Adrenal gland (tissue), 12 donors: ENCODE data around the gene MIA2. TPM values are rescaled to one million over a fixed set of nuclear protein-coding genes. Genes with fewer than 3 reads are reported as not detected.

ENCODE experiments used
- DNase-seq, 7 donors: peaks; one replicate each; pipeline ENCODE4 v3.0.0-alpha.2; 2019 to 2020
- H3K27ac ChIP-seq, 5 donors: fragments of 200-600 bp; sonication (generic) in 4 of 5; 1 replicate in 3 of 5; 2 replicates in 2 of 5; pipeline versions ENCODE4 v1.5.1 to v1.8.0; 2016 to 2020; ENCODE audit warnings: mild to moderate bottlenecking in 1 of 5
- H3K27me3 ChIP-seq: fragments of 200-600 bp; 2 replicates; pipeline ENCODE4 v1.8.0; 2021
- H3K36me3 ChIP-seq, 2 donors: fragments of 200-600 bp; replicated peaks in 1 of 2; 1 replicate in 1 of 2; 2 replicates in 1 of 2; pipeline versions ENCODE4 v1.5.1 to v1.8.0; 2018 to 2022
- H3K4me1 ChIP-seq, 2 donors: fragments of 200-600 bp; replicated peaks in 1 of 2; 1 replicate in 1 of 2; 2 replicates in 1 of 2; pipeline versions ENCODE4 v1.5.1 to v1.8.0; 2018 to 2021
- H3K4me3 ChIP-seq, 4 donors: fragments of 200-600 bp; sonication (generic) in 3 of 4; one replicate each; pipeline ENCODE4 v1.5.1; 2016 to 2018
- H3K9me3 ChIP-seq, 3 donors: fragments of 200-600 bp; sonication (generic) in 1 of 3; replicated peaks in 1 of 3; 1 replicate in 2 of 3; 2 replicates in 1 of 3; pipeline versions ENCODE4 v1.5.1 to v1.8.0; 2016 to 2021
- CTCF ChIP-seq, 6 experiments: fragments of 450-650 bp in 4 of 6; fragments of 200-600 bp in 2 of 6; sonication (generic) in 1 of 6; IDR thresholded peaks; 1 replicate in 5 of 6; 2 replicates in 1 of 6; pipeline versions ENCODE4 v1.5.1 to v1.8.0; 2016 to 2021; ENCODE audit warnings: antibody characterized with exemption in 6 of 6, mild to moderate bottlenecking in 2 of 6, moderate library complexity in 1 of 6
- POLR2A ChIP-seq, 2 donors: fragments of 450-650 bp; IDR thresholded peaks; one replicate each; pipeline ENCODE4 v1.6.1; 2017; ENCODE audit warnings: antibody characterized with exemption in 2 of 2, mild to moderate bottlenecking in 2 of 2, moderate library complexity in 1 of 2
- WGBS, 4 donors: extraction: QIAGEN DNeasy Blood & Tissue Kit in 2 of 4; methylation state at CpG; one replicate each; pipeline versions ENCODE4 v1.1.5 to v1.1.7; 2013 to 2017; 5-methylcytosine and 5-hydroxymethylcytosine counted together
- intact Hi-C, 2 donors: fragments of 100-400 bp; cut with DNase I; formaldehyde crosslinking; loops; one replicate each; pipeline versions ENCODE4 v1.14.1 to v1.15.0; 2022 to 2023
- polyA plus RNA-seq, 3 donors: library from polyadenylated mRNA; stranded (reverse); fragments of 200-250 nt in 2 of 3; fragments of 350-450 nt in 1 of 3; fragmentation: Illumina TruSeq in 1 of 3; extraction: RNeasy Lipid Tissue Mini Kit (QIAGEN cat#74804) in 1 of 3; gene quantifications; one replicate each; pipeline ENCODE4 v1.2.3, GENCODE V29; 2013 to 2014
- total RNA-seq, 9 donors: library from RNA; depleted of rRNA in 4 of 9; stranded (reverse); fragments of >200 nt in 4 of 9; fragments of 120-200 nt in 1 of 9; fragmentation: NEBNext Ultra II Directional in 1 of 9; extraction: Animal tissue kit (Norgen Biotek cat#: 25700) in 1 of 9; gene quantifications; one replicate each; pipeline versions ENCODE4 v1.1.0 to v1.2.4, GENCODE V29; 2013 to 2023
- donor health status: healthy with polysubstance abuse.
- donor health status: Bipolar disorder and iron deficiency.
- donor health status: DM: yes; HTN: yes; CAD: no.
- donor health status: DM: no; HTN: no; CAD: no.
- donor health status: DM: no; HTN: no; CAD: no.
- donor health status: DM: yes; HTN: yes; CAD: no.

MIA2 gene
- total and polyA plus RNA-seq, 12 donors = 24.8 to 62.0 (median 41.5) TPM

GRCh38 chr14:39416072-39416471 is 182.4 kb downstream of the MIA2 start:
- WGBS, 4 donors = 98 to 100% (median 100%) methylated on average over 1 of the region's 1 CpG
- no peak for TF ChIP-seq POLR2A (IDR thresholded peaks at IDR 0.05)
- TF ChIP-seq CTCF (IDR thresholded peaks at IDR 0.05) = no peak

GRCh38 chr14:39417014-39417413 is 183.3 kb downstream of the MIA2 start:
- TF ChIP-seq POLR2A (IDR thresholded peaks at IDR 0.05) (no peak), CTCF (IDR thresholded peaks at IDR 0.05) (no peak)
- peaks cover 0 to 7% of the 10 kb centered on the region in 2 donors for H3K4me1 ChIP-seq
- H3K27me3 ChIP-seq = no peaks in the 10 kb centered on the region
- WGBS, 4 donors = 92 to 98% (median 97%) methylated on average over 2 of the region's 2 CpGs
- no peak overlapping the region for H3K27ac ChIP-seq
- no peak for DNase-seq
- no peaks in the 10 kb centered on the region for H3K36me3 ChIP-seq
- H3K9me3 ChIP-seq = no peaks in the 10 kb centered on the region
- intact Hi-C loops = no loop called here
- no peak overlapping the region for H3K4me3 ChIP-seq

More at GRCh38 chr14:39416072-39416471, 182.4 kb downstream of the MIA2 start:
- Histone ChIP-seq H3K4me1 (peaks cover 0 to 5% of the 10 kb centered on the region in 2 donors), H3K4me3 (no peak overlapping the region), H3K36me3 (no peaks in the 10 kb centered on the region), H3K27me3 (no peaks in the 10 kb centered on the region), H3K9me3 (no peaks in the 10 kb centered on the region), H3K27ac (no peak overlapping the region)
- DNase-seq = no peak
- intact Hi-C loops = no loop called here

GRCh38 chr14:39419272-39419671 is 185.6 kb downstream of the MIA2 start:
- H3K4me3 ChIP-seq = no peak overlapping the region
- DNase-seq = no peak
- H3K36me3 ChIP-seq = no peaks in the 10 kb centered on the region
- no peak overlapping the region for H3K27ac ChIP-seq
- H3K27me3 ChIP-seq = no peaks in the 10 kb centered on the region
- H3K9me3 ChIP-seq = no peaks in the 10 kb centered on the region
- no peak for TF ChIP-seq POLR2A (IDR thresholded peaks at IDR 0.05)
- no peak for TF ChIP-seq CTCF (IDR thresholded peaks at IDR 0.05)
- intact Hi-C loops = no loop called here
- H3K4me1 ChIP-seq = peaks cover 0 to 11% of the 10 kb centered on the region in 2 donors
- 93 to 98% (median 95%) methylated on average over 1 of the region's 1 CpG for WGBS, 4 donors

- DNase-seq = no peak
- no peaks in the 10 kb centered on the region for H3K9me3 ChIP-seq
- intact Hi-C loops = loop anchor here in 1 of 2 donors (10.0 kb wide), 1 partner anchor 47 kb away; no protein-coding TSS in a partner anchor
- H3K4me3 ChIP-seq = no peak overlapping the region
- no peaks in the 10 kb centered on the region for H3K27me3 ChIP-seq
- peaks cover 8 to 39% of the 10 kb centered on the region in 2 donors for H3K4me1 ChIP-seq
- TF ChIP-seq CTCF (IDR thresholded peaks at IDR 0.05) (no peak), POLR2A (IDR thresholded peaks at IDR 0.05) (no peak)
- no peaks in the 10 kb centered on the region for H3K36me3 ChIP-seq
- no peak overlapping the region for H3K27ac ChIP-seq
Observed at GRCh38 chr14:39422243-39422642, 188.5 kb downstream of the MIA2 start.
